Mucosa of descending colon (tissue), 3 donors: Measurements from ENCODE around the gene FA2H. TPM values are rescaled to one million over a fixed set of nuclear protein-coding genes. Genes with fewer than 3 reads are reported as not detected.
"Not testable (repeated sequence)": the region's sequence is repeated elsewhere in the genome, so short reads cannot be mapped to it uniquely, and the experiment has no call there.

Experiments
- ATAC-seq: fragments of 200-7000 bp; cut with Tn5 transposase; one replicate; pipeline ENCODE4 v1.9.1; 2020; ENCODE audit warnings: mild to moderate bottlenecking, moderate library complexity
- DNase-seq, 3 donors: peaks; one replicate each; pipeline ENCODE4 v3.0.0-alpha.2; 2020
- H3K36me3 ChIP-seq: fragments of 200-600 bp; one replicate; pipeline ENCODE4 v1.8.0; 2021; ENCODE audit warnings: low read depth, mild to moderate bottlenecking
- H3K4me1 ChIP-seq: fragments of 200-600 bp; one replicate; pipeline ENCODE4 v1.8.0; 2021; ENCODE audit warnings: low read depth, mild to moderate bottlenecking
- H3K4me3 ChIP-seq: fragments of 200-600 bp; one replicate; pipeline ENCODE4 v1.8.0; 2021; ENCODE audit warnings: mild to moderate bottlenecking
- H3K9me3 ChIP-seq: fragments of 200-600 bp; one replicate; pipeline ENCODE4 v1.8.0; 2021; ENCODE audit warnings: mild to moderate bottlenecking
- CTCF ChIP-seq: fragments of 200-600 bp; IDR thresholded peaks from one replicate; pipeline ENCODE4 v1.8.0; 2022; ENCODE audit warnings: antibody characterized with exemption, mild to moderate bottlenecking
- intact Hi-C, 2 donors: fragments of 100-400 bp; cut with DNase I in 1 of 2; cut with micrococcal nuclease in 1 of 2; formaldehyde crosslinking; loops; one replicate each; pipeline versions ENCODE4 v1.11.0 to v1.11.1; 2022; cut with DNase I, micrococcal nuclease
- total RNA-seq, 3 donors: library from RNA; stranded (reverse); fragmentation: NEBNext Ultra II Directional in 2 of 3; extraction: Animal tissue kit (Norgen Biotek cat#: 25700) in 2 of 3; gene quantifications; one replicate each; pipeline versions ENCODE4 v1.2.1 to v1.2.4, GENCODE V29; 2021 to 2023
- donor health status: DM: no; HTN: no; CAD: no; lungs with moderate emphysema.
- donor health status: DM: no; HTN: no; CAD: no.
- donor health status: DM: no; HTN: yes; CAD: no.

FA2H gene
- total RNA-seq, 3 donors from 2014 or later: 17.3 to 60.0 (median 44.0) TPM

GRCh38 chr16:74769586-74770190, 4.9 kb downstream of the FA2H start:
- TF ChIP-seq CTCF: no peak
- DNase-seq (no peak), ATAC-seq (no peak)
- H3K4me1 ChIP-seq: peaks cover 15% of the 10 kb centered on the region
- intact Hi-C loops: no loop called here
- no peak overlapping the region for H3K4me3 ChIP-seq
- no peaks in the 10 kb centered on the region for H3K9me3 ChIP-seq
- H3K36me3 ChIP-seq: no peaks in the 10 kb centered on the region

GRCh38 chr16:74768239-74768638, 6.4 kb downstream of the FA2H start:
- H3K4me3 ChIP-seq: no peak overlapping the region
- no peak for TF ChIP-seq CTCF
- DNase-seq: no peak
- intact Hi-C loops: no loop called here
- no peaks in the 10 kb centered on the region for H3K36me3 ChIP-seq
- peaks cover 9% of the 10 kb centered on the region for H3K4me1 ChIP-seq
- no peaks in the 10 kb centered on the region for H3K9me3 ChIP-seq
- no peak for ATAC-seq

GRCh38 chr16:74767749-74768148, 6.9 kb downstream of the FA2H start:
- no peak for TF ChIP-seq CTCF
- peaks cover 6% of the 10 kb centered on the region for H3K4me1 ChIP-seq
- intact Hi-C loops: no loop called here
- ATAC-seq (no peak), DNase-seq (no peak)
- no peaks in the 10 kb centered on the region for H3K9me3 ChIP-seq
- H3K4me3 ChIP-seq: no peak overlapping the region
- H3K36me3 ChIP-seq: no peaks in the 10 kb centered on the region

GRCh38 chr16:74766729-74767128, 7.9 kb downstream of the FA2H start:
- DNase-seq: no peak
- H3K4me1 ChIP-seq: peaks cover 6% of the 10 kb centered on the region
- intact Hi-C loops: no loop called here
- ATAC-seq: no peak
- no peaks in the 10 kb centered on the region for H3K9me3 ChIP-seq
- TF ChIP-seq CTCF: no peak
- no peaks in the 10 kb centered on the region for H3K36me3 ChIP-seq
- no peak overlapping the region for H3K4me3 ChIP-seq

GRCh38 chr16:74764184-74764583, 10.4 kb downstream of the FA2H start:
- ATAC-seq: not testable (repeated sequence)

GRCh38 chr16:74761665-74762064, 13.0 kb downstream of the FA2H start:
- intact Hi-C loops: no loop called here
- Histone ChIP-seq H3K4me3 (no peak overlapping the region), H3K36me3 (no peaks in the 10 kb centered on the region), H3K9me3 (no peaks in the 10 kb centered on the region), H3K4me1 (no peaks in the 10 kb centered on the region)
- TF ChIP-seq CTCF: no peak
- ATAC-seq (no peak), DNase-seq (no peak)

More at GRCh38 chr16:74764184-74764583, 10.4 kb downstream of the FA2H start:
- H3K36me3 ChIP-seq, H3K4me1 ChIP-seq, intact Hi-C loops, H3K4me3 ChIP-seq, H3K9me3 ChIP-seq, DNase-seq: not testable (repeated sequence)
